HG02981 (cell line): ENCODE measurements around the gene PLCB1.
"Not testable (repeated sequence)": the region's sequence is repeated elsewhere in the genome, so short reads cannot be mapped to it uniquely, and the experiment has no call there.

Experiments
- ATAC-seq: cut with Tn5 transposase; IDR thresholded peaks from one replicate; pipeline ENCODE4 v1.9.1; 2021; ENCODE audit warnings: mild to moderate bottlenecking, moderate library complexity; ENCODE audit not compliant: unreplicated experiment

The PLCB1 gene

DNA sequence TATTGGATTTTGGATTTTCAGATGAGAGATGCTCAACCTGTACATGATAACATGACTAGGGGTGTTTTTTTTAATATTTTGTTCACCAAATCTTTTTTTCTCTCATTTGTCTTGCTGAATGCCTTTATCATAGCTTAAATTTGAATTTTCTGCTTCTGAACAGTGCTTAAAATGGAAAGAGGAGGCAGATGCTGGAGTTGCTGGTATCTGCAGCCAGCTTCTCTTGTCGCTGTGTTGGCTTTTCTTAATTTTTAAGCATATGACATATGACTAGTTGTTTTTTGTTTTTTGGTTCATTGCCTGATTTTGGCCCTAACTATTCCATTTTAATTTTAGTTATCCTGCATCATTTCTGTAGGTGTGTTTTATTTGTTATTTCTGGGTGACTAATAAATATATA, 196.1 kb downstream of the PLCB1 start:
- no peak for ATAC-seq

DNA sequence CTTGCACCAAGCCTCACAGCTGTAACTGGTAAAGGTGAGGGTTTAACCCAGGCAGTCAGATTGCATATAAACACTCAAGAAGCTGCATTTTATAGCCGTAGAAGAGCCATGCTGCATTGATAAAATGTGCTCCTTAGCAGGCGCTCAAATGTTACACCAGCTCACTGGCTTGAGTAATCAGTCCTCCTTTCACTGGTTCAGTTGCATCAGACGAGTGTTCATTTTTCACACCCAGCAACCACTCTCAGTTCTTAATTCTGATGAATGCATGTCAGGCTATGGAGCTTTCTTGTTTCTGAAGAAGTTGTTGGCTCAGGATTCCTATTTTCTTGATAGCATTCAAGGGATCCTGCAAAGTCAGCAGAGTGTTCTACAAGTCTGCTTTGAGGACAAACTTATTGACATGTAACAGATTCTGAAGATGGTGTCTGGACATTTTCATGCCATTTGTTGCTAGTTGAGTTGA, 198.3 kb downstream of the PLCB1 start:
- no peak for ATAC-seq

DNA sequence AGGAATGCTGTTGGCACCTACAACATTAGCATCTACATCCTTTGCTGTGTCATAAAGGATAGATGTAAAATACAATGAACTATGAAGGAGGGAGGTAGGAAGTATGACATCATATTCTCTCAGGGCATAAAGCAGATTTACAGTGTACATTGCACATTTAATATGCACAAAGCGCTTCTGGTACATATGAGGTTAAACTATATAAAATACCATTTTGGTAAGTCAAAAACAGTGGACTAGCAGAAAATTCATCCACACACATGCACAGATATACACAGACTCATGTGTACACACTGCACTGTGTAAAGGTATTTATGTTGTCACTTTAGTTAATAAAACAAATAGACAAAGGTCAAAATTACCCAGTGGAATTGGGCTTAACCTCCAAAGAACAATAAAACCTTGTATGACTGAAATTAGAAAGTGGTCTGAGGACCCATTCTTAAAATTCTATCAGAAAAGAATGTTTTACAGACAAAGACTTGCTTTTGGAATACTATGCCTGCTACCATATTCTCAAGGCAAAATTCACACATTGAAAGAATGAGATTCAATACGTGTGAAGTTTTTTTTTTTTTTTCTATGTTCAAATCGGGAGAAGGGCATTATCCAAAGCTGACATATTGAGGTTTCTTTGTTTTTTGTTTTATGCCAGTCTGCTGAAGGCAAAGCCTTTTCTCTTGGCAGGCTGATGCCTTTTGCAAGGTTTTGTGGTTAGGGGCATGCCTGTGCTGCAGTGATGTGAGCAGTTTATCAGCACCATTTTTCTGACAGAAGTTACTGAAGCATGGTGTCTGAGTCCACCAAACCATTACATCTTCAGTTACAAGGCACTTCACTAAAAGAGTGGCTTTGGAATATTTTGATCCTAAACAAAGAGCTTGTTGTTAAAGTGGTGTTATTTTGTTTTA, 199.0 kb downstream of the PLCB1 start:
- no peak for ATAC-seq

DNA sequence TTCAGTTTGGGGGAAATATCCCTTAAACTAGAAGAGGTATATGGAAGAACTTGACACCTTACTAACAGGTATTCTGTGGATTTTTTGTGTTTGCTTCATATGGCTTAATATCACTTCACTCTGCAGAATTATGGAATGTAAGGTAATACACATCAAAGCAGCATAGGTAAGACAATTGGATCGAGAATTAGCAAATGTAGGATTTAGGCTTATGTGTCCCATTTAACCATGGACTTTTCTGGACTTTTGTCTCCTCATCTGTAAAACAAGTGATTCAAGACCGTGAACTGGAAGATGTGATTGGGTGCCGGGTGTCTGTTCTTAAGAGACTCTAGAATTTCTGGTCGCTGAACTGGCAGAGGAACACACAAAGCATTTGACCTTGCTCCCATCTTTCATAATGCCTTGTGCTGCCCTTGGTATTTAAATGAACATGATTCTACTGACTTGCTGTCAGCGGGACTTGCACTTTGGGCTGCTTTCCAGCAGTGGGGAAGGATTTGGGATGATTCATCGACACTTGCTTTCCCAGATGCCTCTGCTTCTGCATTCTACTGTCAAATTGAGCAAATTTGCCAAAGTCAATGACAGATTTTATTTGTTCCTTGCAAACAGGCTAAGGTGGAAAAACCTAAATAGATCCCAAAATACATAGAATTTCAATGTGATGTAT, 199.8 kb downstream of the PLCB1 start:
- no peak for ATAC-seq

DNA sequence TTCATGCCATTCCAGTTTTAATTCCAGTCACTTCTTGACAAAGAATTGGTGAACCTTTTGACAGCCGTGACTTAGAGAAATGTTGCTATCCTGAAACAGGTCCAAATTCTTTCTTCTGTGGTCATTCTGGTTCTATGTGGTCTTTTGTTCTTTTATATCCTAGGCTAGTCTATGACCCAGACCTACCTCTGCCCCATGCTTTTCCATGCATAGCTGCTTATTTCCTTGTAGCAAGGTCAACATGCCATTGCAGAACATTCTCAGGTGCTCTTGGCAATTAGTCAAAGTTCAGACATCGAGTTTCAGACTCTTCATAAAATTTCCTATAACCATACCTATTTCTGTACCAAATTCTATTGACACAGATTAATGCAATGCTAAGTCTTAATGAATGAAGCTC, 202.6 kb downstream of the PLCB1 start:
- no peak for ATAC-seq

DNA sequence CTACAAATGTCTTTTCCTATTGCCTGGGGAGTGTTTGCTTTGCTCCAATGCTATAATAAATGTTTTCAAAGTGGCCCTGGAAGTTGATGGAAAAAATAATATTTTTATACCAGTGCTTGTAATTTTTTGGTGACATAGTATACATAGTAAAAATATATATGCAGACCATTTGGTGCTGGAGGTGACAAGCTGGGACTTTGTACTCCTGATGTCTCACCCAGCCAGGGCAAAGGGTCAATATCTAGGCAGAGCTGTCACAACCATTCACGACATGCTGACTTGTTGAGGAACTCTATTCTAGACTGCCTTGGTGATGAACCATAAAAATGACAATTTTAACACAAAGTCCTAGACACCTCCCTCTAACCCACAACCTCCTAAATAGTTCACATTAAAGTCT, 203.0 kb downstream of the PLCB1 start:
- no peak for ATAC-seq

DNA sequence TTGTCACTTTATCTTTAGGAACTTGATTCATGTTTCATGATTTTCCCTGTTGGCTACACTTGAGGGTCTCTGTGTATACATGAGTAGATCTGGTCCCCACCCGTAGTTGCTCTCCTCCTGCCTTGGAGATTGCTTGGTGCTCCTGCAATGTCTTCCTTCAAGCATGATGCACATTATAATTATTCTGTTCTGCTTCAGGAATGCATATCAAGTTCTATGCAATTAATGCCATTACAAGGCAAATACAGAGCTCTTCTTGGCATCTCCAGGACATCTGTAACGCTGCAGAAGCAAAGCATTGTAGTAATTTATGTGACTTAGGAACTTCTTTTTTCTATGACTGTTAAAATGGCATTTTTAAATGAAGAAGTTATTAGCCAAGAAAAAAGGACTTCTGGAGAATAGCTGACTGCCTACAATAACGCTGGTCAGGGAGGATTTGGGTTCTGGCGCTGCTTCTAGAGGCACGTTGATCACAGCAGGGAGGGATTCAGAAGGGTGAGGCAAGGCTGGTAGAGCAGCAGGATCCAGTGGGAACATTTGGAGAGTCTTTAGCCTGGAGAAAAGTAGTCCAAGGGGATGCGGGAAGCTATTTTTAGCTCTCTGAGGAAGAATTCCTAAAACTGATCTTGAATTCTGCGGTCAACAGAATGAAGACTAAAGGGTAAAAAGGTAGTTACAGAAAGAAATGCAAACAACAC, 203.6 kb downstream of the PLCB1 start:
- no peak for ATAC-seq

DNA sequence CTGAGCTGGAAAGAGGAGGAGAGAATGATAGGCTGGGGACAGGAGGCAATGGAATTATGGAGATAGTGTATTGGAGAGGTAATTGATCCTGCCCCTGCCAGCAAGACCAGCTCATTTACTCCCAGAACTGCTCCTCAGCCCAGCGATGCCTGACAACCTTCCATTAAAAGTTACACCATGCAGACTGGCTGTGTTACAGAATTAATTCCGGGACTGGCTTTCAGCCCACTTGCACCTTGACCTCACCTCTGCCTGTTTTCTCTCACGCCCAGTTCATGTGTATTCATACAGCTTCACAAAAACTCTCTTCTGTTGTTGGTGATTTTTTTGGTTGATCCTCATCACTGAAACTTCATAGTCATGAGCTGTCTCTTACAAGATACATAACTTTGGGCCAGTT, 207.3 kb downstream of the PLCB1 start:
- no peak for ATAC-seq

DNA sequence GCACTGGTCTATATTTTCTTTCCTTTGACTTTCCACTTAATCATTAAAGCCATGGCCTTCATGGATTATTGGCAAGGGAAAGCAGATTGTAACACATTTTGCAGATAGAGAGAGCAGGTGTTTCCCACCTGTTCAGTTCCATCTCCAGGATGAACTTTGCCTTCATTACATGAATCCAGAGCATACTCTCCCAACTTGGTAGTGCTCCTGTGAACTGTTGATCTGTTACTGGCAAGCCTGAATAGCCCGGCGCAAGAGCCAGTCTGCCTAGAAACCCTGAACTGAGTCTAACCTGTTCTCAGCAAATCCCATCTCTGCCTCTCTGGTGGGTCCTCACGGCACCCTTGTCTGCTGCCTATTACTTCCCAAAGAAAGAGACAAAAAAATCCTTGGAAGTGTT, 210.3 kb downstream of the PLCB1 start:
- no peak for ATAC-seq

DNA sequence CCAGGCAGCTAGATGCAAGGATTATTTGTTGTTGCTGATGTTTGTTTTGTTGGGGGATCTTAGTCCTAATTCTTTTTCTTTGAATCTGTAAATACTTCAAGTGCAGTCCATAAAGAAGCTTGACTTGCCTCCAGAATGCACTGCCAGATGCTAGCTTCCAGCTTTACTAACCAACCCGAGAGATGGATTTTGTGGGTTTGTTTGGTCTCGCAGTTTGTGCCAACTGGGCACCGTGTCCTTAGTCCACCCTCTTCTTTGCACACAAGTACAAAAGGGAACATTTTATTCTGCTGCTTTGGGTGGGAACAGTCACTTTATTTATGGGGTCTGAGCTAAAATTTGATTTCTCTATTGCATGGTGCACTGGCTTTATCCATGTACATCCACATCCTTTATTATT, 212.0 kb downstream of the PLCB1 start:
- no peak for ATAC-seq

DNA sequence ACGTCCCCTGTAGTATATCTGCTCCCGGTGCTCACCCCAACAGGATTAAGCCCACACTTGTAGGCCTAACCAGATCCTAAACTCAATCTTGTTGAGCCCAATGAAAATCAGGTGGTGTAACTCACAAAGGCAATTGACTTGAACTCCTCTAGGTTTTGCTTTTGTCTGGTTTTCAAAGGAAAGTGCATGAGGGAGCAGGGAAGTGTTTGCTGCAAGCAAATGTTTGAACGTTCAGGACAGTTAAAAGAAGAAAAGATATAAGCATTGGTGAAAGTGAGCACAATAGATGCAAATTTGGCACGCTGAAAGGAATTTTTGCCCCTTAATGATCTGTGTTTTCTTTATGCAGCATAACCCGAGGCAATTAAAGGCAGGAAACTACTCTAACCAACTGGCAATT, 212.6 kb downstream of the PLCB1 start:
- no peak for ATAC-seq

DNA sequence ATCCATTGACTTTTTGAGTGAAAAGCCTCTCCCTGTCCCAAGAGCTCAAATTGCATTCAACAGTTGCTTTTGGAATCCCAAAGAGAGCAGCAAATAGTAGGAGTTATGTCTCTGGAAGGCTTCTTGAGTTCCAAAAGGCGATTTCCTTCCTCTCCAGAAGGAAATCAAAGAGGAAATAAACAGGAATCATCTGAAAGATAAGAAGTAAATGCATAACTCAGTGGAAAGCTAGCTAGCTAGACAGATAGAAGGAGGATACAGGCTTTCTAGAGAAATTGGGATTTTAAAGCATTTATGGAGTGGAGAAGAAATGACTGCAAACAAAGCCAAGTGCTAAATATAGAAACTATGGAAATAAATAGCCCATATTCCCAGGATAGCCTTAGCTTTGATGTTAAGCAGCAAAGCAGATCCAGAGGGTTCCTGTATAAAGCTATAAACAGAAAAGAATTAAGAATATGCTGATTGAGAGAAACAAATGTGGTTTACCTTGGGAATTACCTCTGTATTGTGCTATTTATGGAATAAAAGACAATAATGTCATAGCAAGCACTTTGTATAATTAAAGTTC, 214.7 kb downstream of the PLCB1 start:
- no peak for ATAC-seq

DNA sequence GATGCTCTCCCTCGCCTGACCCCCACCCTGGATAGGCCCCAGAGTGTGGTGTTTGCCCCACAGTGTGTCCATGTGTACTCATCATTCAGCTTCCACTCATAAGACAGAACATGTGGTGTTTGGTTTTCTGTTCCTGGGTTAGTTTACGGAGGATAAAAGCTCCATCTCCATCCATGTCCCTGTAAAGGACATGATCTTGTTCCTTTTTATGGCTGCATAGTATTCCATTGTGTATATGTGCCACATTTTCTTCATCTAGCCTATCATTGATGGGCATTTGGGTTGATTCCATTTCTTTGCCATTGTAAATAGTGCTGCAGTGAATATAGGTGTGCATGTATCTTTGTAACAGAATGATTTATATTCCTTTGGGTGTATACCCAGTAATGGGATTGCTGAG, 218.2 kb downstream of the PLCB1 start:
- not testable (repeated sequence) for ATAC-seq

DNA sequence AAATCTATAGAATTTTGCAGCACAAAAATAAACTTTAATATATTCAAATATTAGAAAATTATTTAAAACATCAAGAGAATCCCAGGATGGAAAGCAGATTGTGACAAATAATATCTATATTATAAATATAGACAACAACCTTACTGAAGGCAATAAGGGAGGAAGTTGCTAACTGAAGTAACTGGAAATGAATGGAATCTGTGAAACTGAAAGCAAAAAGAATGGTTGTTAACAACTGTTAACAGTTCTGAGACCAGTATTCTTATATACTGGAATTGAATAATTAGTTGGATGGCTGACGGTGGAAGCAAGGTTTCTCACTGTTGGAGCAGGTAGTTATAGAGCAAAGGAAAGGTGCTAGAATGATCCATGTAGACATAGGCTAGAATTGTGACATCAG, 220.4 kb downstream of the PLCB1 start:
- no peak for ATAC-seq

DNA sequence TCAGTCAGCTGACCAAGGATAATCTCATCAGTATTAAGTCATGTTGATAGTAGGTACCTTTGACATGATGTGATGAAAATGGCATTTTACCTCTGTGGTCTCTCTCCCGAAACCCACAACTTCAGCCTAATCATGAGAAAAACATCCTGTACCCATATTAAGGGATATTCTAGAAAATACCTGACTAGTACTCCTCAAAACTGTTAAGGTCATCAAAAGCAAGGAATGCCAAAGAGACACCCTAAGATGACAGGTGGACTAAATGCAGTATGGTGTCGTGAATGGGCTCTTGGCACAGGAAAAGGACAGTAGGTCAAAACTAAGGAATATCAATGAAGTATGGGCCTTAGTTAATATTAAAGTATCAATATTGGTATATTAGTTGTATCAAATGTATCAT, 221.4 kb downstream of the PLCB1 start:
- ATAC-seq, result no peak

DNA sequence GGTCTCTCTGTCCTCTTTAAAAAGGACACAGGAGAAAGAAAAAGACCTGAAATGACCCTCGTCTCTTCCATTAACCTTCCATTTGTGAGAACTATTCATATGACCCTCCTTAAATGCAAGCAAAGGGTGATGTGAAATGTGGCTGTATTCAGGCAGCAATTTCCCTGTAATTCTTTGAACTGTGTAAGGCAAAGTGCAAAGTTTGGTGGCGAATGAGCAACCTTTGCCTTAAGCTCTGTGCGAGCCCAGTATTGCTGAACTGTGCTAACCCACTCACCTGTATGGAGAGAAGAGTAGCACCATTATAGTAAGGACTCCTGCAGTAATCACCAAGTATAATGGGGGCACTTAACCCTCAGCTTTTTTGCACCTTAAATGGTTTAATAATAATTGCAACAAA, 223.4 kb downstream of the PLCB1 start:
- ATAC-seq, result no peak

DNA sequence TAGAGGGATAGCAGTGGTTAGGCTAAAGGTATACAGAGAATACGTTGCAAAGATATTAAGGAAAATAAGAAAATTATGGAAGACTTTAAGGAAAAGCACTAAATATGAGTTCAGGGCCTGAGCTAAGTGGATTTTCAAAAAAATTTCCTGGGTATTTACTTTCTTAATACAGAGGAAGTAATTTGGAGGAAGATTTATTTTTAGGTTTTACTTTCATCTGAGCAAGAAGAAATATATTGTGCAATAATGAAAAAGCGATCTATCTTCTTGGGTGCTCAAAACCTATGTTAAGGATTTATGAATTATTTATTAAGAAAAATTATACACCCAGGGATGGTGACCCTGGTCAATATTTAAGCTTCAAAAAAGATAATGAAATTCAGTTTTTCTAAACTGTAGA, 224.7 kb downstream of the PLCB1 start:
- ATAC-seq, result no peak

DNA sequence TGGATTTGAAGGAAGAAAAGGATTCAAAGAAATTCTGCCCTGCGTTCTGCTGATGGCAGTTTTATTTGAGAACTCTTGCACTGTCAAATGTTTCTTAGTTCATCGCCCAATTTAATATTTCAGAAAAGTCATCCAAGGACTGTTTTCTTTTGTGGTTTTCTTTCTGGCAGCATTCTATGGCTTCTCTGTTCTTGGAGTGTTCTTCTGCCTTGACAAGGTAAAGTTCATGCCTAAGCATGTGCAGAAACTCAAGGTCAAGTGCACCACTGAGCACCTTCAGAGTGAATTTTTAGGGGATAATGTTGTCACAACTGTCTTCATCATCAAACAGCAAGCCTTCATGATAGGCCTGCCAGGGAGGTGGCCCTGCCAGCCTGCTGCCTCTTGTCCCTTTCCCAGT, 225.6 kb downstream of the PLCB1 start:
- ATAC-seq, result no peak

DNA sequence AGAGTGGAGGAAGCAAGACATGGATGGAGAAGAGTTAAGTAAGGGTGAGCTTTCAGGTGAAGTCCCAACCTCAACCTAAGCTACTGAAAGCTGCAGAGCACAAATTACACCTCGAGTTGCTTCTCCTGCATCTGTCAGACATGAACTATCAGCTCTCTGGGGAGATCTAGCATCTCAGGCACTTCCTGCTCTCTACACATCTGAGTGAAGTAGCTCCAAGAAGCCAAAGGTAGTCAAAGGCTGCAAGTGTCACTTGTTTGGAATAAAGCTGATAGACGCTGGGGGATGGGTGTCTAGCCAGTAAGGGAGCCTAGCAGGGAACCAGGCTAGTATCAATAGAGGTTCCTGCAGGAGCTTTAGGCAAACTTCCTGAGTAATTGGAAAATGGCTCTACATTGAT, 228.0 kb downstream of the PLCB1 start:
- no peak for ATAC-seq

DNA sequence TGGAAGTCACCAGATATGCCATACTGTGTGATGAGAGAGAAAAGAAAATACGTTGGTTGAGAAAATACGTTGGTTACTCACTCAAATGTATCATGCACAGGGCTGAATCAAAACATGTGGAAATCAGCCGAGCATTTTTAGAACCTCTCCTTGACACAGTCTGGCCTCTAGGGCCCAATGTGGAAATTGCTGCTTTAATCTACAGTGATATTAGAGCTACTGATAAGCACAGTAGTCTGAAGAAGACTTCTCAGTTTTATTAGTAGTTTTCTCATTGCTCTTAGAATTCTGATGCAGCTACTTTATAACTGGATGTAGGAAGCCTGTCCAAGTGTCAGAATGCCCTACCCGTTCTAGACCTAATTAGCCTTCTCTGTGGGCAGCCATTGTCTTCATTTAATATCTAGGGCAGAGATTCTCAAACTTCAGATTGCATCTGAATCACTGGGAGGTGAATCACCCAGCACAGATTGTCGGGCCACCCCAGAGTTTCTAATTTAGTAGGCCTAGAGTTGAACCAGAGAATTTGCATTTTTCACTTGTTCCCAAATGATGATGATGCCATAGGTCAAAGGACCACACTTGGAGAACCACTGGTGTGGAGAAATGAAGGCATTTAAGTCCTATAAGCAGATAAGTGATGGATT, 229.1 kb downstream of the PLCB1 start:
- no peak for ATAC-seq

DNA sequence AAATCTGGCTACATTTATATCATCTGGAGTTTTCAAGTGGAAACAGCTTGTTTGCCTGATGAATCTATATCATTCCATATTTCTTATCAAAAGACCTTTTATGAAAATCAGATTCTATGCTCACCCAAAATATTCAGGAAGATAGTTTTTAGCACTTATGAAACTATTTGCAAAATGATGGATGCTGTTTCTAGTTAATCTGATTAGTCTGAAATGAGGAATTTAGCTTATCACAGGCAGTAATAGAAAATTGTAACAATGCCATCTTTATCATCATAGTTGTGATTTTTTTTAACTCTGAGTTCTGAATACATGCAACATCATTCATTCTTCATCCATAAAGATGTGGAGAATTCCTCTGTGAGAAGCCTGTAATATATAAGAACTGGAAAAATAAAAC, 229.7 kb downstream of the PLCB1 start:
- ATAC-seq, result no peak
